ENCODE results near the gene KRTAP10-6. TPM values are rescaled to one million over a fixed set of nuclear protein-coding genes. Genes with fewer than 3 reads are reported as not detected.

Gene KRTAP10-6
- total and polyA plus RNA-seq, 2 donors (not counting 1 experiment from before 2014, with no cell fraction given): not detected

- Histone ChIP-seq H3K27me3 (ENCODE audit: control insufficient read depth, insufficient read depth, low read length) (peaks cover 4% of the 10 kb centered on the region), H3K36me3 (ENCODE audit: control insufficient read depth, insufficient read depth, low read length) (no peaks in the 10 kb centered on the region), H2AFZ (ENCODE audit: low read length) (no peak overlapping the region), H3K4me2 (ENCODE audit: extremely low read depth, insufficient read depth, low read length) (no peak overlapping the region), H3K4me3 (replicated peaks in 1 of 4; ENCODE audit: control extremely low read depth in 1 of 4, insufficient read depth in 1 of 4, low read depth in 3 of 4, low read length in 4 of 4) (no peak overlapping the region), H3K9ac (ENCODE audit: insufficient read depth, low read length) (no peak overlapping the region), H3K27ac (ENCODE audit: insufficient read depth, low read length) (no peak overlapping the region), H4K20me1 (ENCODE audit: control insufficient read depth, extremely low read depth, insufficient read depth, low read length) (no peaks in the 10 kb centered on the region), H3K79me2 (ENCODE audit: control insufficient read depth, insufficient read depth, low read length) (no peaks in the 10 kb centered on the region), H3K4me1 (ENCODE audit: control insufficient read depth, extremely low read depth, insufficient read depth, low read length) (no peaks in the 10 kb centered on the region), H3K9me3 (ENCODE audit: control insufficient read depth, insufficient read depth, low read depth, low read length) (no peaks in the 10 kb centered on the region)
- no peak for TF ChIP-seq EZH2 (IDR thresholded peaks at IDR 0.05; ENCODE audit: low read length, missing control alignments)
- no peak for TF ChIP-seq CTCF (conservative IDR thresholded peaks at IDR 0.05 in 1 of 2, IDR thresholded peaks at IDR 0.05 in 1 of 2; ENCODE audit: low read depth in 1 of 2, low read length in 2 of 2)
- no peak for DNase-seq (ENCODE audit: low read depth in 2 of 2)
Observed at GRCh38 chr21:44590311-44590721, 2.0 kb downstream of the KRTAP10-6 start.

- Histone ChIP-seq H3K79me2 (ENCODE audit: control insufficient read depth, insufficient read depth, low read length) (no peaks in the 10 kb centered on the region), H3K4me2 (ENCODE audit: extremely low read depth, insufficient read depth, low read length) (no peak overlapping the region), H3K27ac (ENCODE audit: insufficient read depth, low read length) (no peak overlapping the region), H3K36me3 (ENCODE audit: control insufficient read depth, insufficient read depth, low read length) (no peaks in the 10 kb centered on the region), H3K9me3 (ENCODE audit: control insufficient read depth, insufficient read depth, low read depth, low read length) (no peaks in the 10 kb centered on the region), H3K27me3 (ENCODE audit: control insufficient read depth, insufficient read depth, low read length) (peaks cover 4% of the 10 kb centered on the region), H4K20me1 (ENCODE audit: control insufficient read depth, extremely low read depth, insufficient read depth, low read length) (no peaks in the 10 kb centered on the region), H3K4me3 (replicated peaks in 1 of 4; ENCODE audit: control extremely low read depth in 1 of 4, insufficient read depth in 1 of 4, low read depth in 3 of 4, low read length in 4 of 4) (no peak overlapping the region), H3K4me1 (ENCODE audit: control insufficient read depth, extremely low read depth, insufficient read depth, low read length) (no peaks in the 10 kb centered on the region), H2AFZ (ENCODE audit: low read length) (no peak overlapping the region), H3K9ac (ENCODE audit: insufficient read depth, low read length) (no peak overlapping the region)
- no peak for DNase-seq (ENCODE audit: low read depth in 2 of 2)
- TF ChIP-seq EZH2 (IDR thresholded peaks at IDR 0.05; ENCODE audit: low read length, missing control alignments) (no peak), CTCF (conservative IDR thresholded peaks at IDR 0.05 in 1 of 2, IDR thresholded peaks at IDR 0.05 in 1 of 2; ENCODE audit: low read depth in 1 of 2, low read length in 2 of 2) (no peak)
Observed at GRCh38 chr21:44589586-44590305, 2.6 kb downstream of the KRTAP10-6 start.

- TF ChIP-seq EZH2 (IDR thresholded peaks at IDR 0.05; ENCODE audit: low read length, missing control alignments) (no peak), CTCF (conservative IDR thresholded peaks at IDR 0.05 in 1 of 2, IDR thresholded peaks at IDR 0.05 in 1 of 2; ENCODE audit: low read depth in 1 of 2, low read length in 2 of 2) (no peak)
- Histone ChIP-seq H3K4me2 (ENCODE audit: extremely low read depth, insufficient read depth, low read length) (no peak overlapping the region), H3K79me2 (ENCODE audit: control insufficient read depth, insufficient read depth, low read length) (no peaks in the 10 kb centered on the region), H2AFZ (ENCODE audit: low read length) (no peak overlapping the region), H3K4me1 (ENCODE audit: control insufficient read depth, extremely low read depth, insufficient read depth, low read length) (no peaks in the 10 kb centered on the region), H3K27ac (ENCODE audit: insufficient read depth, low read length) (no peak overlapping the region), H3K9me3 (ENCODE audit: control insufficient read depth, insufficient read depth, low read depth, low read length) (no peaks in the 10 kb centered on the region), H3K9ac (ENCODE audit: insufficient read depth, low read length) (no peak overlapping the region), H3K27me3 (ENCODE audit: control insufficient read depth, insufficient read depth, low read length) (peaks cover 4% of the 10 kb centered on the region), H3K4me3 (replicated peaks in 1 of 4; ENCODE audit: control extremely low read depth in 1 of 4, insufficient read depth in 1 of 4, low read depth in 3 of 4, low read length in 4 of 4) (no peak overlapping the region), H3K36me3 (ENCODE audit: control insufficient read depth, insufficient read depth, low read length) (no peaks in the 10 kb centered on the region), H4K20me1 (ENCODE audit: control insufficient read depth, extremely low read depth, insufficient read depth, low read length) (no peaks in the 10 kb centered on the region)
- DNase-seq (ENCODE audit: low read depth in 2 of 2): no peak
Observed at GRCh38 chr21:44589094-44589493, 3.2 kb downstream of the KRTAP10-6 start.
